C4-2B (cell line): ENCODE data around the gene POLR2E.

Experiments used
- ZFX ChIP-seq: fragments of 450-650 bp; IDR thresholded peaks from 2 replicates; pipeline ENCODE4 v1.6.1; 2017
- TF ChIP-seq, protein P1 (sequence below): fragments of 450-650 bp; conservative IDR thresholded peaks from 2 replicates; pipeline ENCODE4 v1.5.1; 2017; ENCODE audit warnings: mild to moderate bottlenecking

DNA sequence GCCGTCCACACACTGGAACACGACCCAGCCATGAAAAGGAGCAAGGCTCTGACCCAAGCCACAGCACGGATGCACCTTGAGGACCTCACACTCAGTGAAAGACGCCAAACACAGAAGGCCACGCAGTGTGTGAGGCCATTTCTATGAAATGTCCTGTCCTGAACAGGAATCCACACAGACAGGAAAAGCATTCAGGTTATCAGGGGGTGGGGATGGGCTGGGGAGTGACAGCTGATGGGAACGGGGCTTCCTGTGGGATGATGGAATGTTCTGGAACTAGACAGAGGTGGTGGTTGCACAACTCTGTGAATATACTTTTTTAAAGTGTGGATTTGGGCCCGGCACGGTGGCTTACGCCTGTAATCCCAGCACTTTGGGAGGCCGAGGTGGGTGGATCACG lies 39.3 kb upstream of the POLR2E start:
- TF ChIP-seq, protein P1, sequence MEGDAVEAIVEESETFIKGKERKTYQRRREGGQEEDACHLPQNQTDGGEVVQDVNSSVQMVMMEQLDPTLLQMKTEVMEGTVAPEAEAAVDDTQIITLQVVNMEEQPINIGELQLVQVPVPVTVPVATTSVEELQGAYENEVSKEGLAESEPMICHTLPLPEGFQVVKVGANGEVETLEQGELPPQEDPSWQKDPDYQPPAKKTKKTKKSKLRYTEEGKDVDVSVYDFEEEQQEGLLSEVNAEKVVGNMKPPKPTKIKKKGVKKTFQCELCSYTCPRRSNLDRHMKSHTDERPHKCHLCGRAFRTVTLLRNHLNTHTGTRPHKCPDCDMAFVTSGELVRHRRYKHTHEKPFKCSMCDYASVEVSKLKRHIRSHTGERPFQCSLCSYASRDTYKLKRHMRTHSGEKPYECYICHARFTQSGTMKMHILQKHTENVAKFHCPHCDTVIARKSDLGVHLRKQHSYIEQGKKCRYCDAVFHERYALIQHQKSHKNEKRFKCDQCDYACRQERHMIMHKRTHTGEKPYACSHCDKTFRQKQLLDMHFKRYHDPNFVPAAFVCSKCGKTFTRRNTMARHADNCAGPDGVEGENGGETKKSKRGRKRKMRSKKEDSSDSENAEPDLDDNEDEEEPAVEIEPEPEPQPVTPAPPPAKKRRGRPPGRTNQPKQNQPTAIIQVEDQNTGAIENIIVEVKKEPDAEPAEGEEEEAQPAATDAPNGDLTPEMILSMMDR: no peak
- TF ChIP-seq ZFX: no peak
